GM23338 (cell line): ENCODE results near the gene SPIC. TPM values are rescaled to one million over a fixed set of nuclear protein-coding genes. Genes with fewer than 3 reads are reported as not detected.

Source experiments
- ATAC-seq: fragments of 200-7000 bp; cut with Tn5 transposase; 3 replicates; pipeline ENCODE4 v1.9.1; 2020
- DNase-seq: peaks from one replicate; pipeline ENCODE4 v3.0.0-alpha.2; 2015; ENCODE audit warnings: low spot score
- H2AFZ ChIP-seq: fragments of 200-600 bp; sonication (generic); 2 replicates; pipeline ENCODE4 v1.8.0; 2016; ENCODE audit warnings: antibody characterized with exemption, mild to moderate bottlenecking, moderate library complexity
- H3F3A ChIP-seq: fragments of 200-600 bp; sonication (generic); replicated peaks from 2 replicates; pipeline ENCODE4 v1.8.0; 2017; ENCODE audit warnings: antibody characterized with exemption, mixed run types, low read depth
- H3K27ac ChIP-seq: fragments of 200-600 bp; sonication (generic); 2 replicates; pipeline ENCODE4 v1.6.1; 2016; ENCODE audit warnings: low read depth
- H3K27me3 ChIP-seq: fragments of 200-600 bp; sonication (generic); 2 replicates; pipeline ENCODE4 v1.8.0; 2016; ENCODE audit warnings: mild to moderate bottlenecking, mixed run types, moderate library complexity; ENCODE audit not compliant: insufficient read depth
- H3K36me3 ChIP-seq: fragments of 200-600 bp; sonication (generic); 2 replicates; pipeline ENCODE4 v1.8.0; 2016; ENCODE audit warnings: mild to moderate bottlenecking; ENCODE audit not compliant: insufficient read depth
- H3K4me1 ChIP-seq: fragments of 200-600 bp; sonication (generic); 2 replicates; pipeline ENCODE4 v1.8.0; 2016; ENCODE audit warnings: mild to moderate bottlenecking, moderate library complexity; ENCODE audit not compliant: insufficient read depth
- H3K4me2 ChIP-seq: fragments of 200-600 bp; sonication (generic); 2 replicates; pipeline ENCODE4 v1.7.1; 2017; ENCODE audit warnings: mixed run types
- H3K4me3 ChIP-seq: fragments of 200-600 bp; sonication (generic); 2 replicates; pipeline ENCODE4 v1.6.1; 2016; ENCODE audit warnings: mixed run types
- H3K79me2 ChIP-seq: fragments of 200-600 bp; sonication (generic); replicated peaks from 2 replicates; pipeline ENCODE4 v1.8.0; 2017; ENCODE audit warnings: mild to moderate bottlenecking; ENCODE audit not compliant: insufficient read depth
- H3K9me2 ChIP-seq: fragments of 200-600 bp; sonication (generic); 2 replicates; pipeline ENCODE4 v1.8.0; 2017; ENCODE audit not compliant: insufficient read depth
- H4K20me1 ChIP-seq: fragments of 200-600 bp; sonication (generic); replicated peaks from 2 replicates; pipeline ENCODE4 v1.8.0; 2017; ENCODE audit warnings: mild to moderate bottlenecking; ENCODE audit not compliant: insufficient read depth
- H3K27ac Mint-ChIP-seq: 2 replicates; pipeline ENCODE4 v1.8.0; 2020; ENCODE audit warnings: inconsistent platforms, mild to moderate bottlenecking, moderate library complexity, mixed read lengths
- H3K27me3 Mint-ChIP-seq: 3 replicates; pipeline ENCODE4 v1.8.0; 2022; ENCODE audit warnings: low read depth, mild to moderate bottlenecking, moderate library complexity, mixed read lengths, inconsistent platforms; ENCODE audit not compliant: insufficient read depth, poor library complexity
- H3K36me3 Mint-ChIP-seq: 3 replicates; pipeline ENCODE4 v1.8.0; 2021; ENCODE audit warnings: low read depth, mild to moderate bottlenecking, inconsistent platforms, moderate library complexity, mixed read lengths
- H3K4me1 Mint-ChIP-seq: 3 replicates; pipeline ENCODE4 v1.8.0; 2020; ENCODE audit warnings: mild to moderate bottlenecking, inconsistent platforms, mixed read lengths
- H3K4me3 Mint-ChIP-seq: 3 replicates; pipeline ENCODE4 v1.8.0; 2021; ENCODE audit warnings: moderate library complexity, mild to moderate bottlenecking, inconsistent platforms, mixed read lengths
- H3K9me3 Mint-ChIP-seq: 3 replicates; pipeline ENCODE4 v1.8.0; 2020; ENCODE audit warnings: moderate library complexity, mild to moderate bottlenecking, inconsistent platforms, mixed read lengths
- CREB1 ChIP-seq: fragments of 250-450 bp; sonication (Bioruptor Pico); IDR thresholded peaks from 2 replicates; pipeline ENCODE4 v1.5.0; 2020; ENCODE audit warnings: low read depth, mild to moderate bottlenecking, moderate library complexity
- CTCF ChIP-seq, 2 experiments: fragments of 200-600 bp in 1 of 2; sonication (generic) in 1 of 2; conservative IDR thresholded peaks; 2 replicates each; pipeline versions ENCODE4 v1.5.1 to v1.6.1; 2016 to 2017; ENCODE audit warnings: antibody characterized with exemption in 2 of 2, low read depth in 2 of 2, mild to moderate bottlenecking in 2 of 2, moderate library complexity in 1 of 2
- ETS1 ChIP-seq: IDR thresholded peaks from 2 replicates; pipeline ENCODE4 v1.6.1; 2016; ENCODE audit warnings: antibody characterized with exemption
- EZH2 ChIP-seq: fragments of 200-600 bp; sonication (generic); IDR thresholded peaks from one replicate; pipeline ENCODE4 v1.8.0; 2017; ENCODE audit warnings: antibody characterized with exemption, mild to moderate bottlenecking, low read depth; ENCODE audit not compliant: unreplicated experiment
- EZH2phosphoT487 ChIP-seq: fragments of 200-600 bp; sonication (generic); IDR thresholded peaks from one replicate; pipeline ENCODE4 v1.8.1; 2018; ENCODE audit warnings: antibody characterized with exemption; ENCODE audit not compliant: unreplicated experiment
- JUNB ChIP-seq: IDR thresholded peaks from one replicate; pipeline ENCODE4 v1.6.1; 2016; ENCODE audit warnings: antibody characterized with exemption; ENCODE audit not compliant: unreplicated experiment
- NANOG ChIP-seq: IDR thresholded peaks from 2 replicates; pipeline ENCODE4 v1.6.1; 2016; ENCODE audit warnings: antibody characterized with exemption, borderline replicate concordance
- POLR2AphosphoS5 ChIP-seq: IDR thresholded peaks from 2 replicates; pipeline ENCODE4 v1.6.1; 2016; ENCODE audit warnings: antibody characterized with exemption, low read depth
- REST ChIP-seq: IDR thresholded peaks from one replicate; pipeline ENCODE4 v1.6.1; 2018; ENCODE audit warnings: antibody characterized with exemption; ENCODE audit not compliant: unreplicated experiment
- STAT1 ChIP-seq: IDR thresholded peaks from one replicate; pipeline ENCODE4 v1.6.1; 2016; ENCODE audit warnings: antibody characterized with exemption; ENCODE audit not compliant: unreplicated experiment
- ZNF114 ChIP-seq: fragments of 250-450 bp; sonication (Bioruptor Pico); IDR thresholded peaks from 2 replicates; pipeline ENCODE4 v1.5.0; 2020; ENCODE audit warnings: mild to moderate bottlenecking, moderate library complexity
- ZNF331 ChIP-seq: fragments of 250-450 bp; sonication (Bioruptor Pico); IDR thresholded peaks from 2 replicates; pipeline ENCODE4 v1.5.0; 2020; ENCODE audit warnings: low read depth, mild to moderate bottlenecking, moderate library complexity
- ZNF462 ChIP-seq: fragments of 250-450 bp; sonication (Bioruptor Pico); IDR thresholded peaks from 2 replicates; pipeline ENCODE4 v1.5.0; 2020; ENCODE audit warnings: mild to moderate bottlenecking, moderate library complexity
- polyA plus RNA-seq: library from polyadenylated mRNA; unstranded; fragments of >200 nt; fragmentation: Nextera tagmentation; extraction: Ambion mirVana; gene quantifications from 2 replicates; pipeline ENCODE4 v1.2.1, GENCODE V29; 2016
- total RNA-seq: library from RNA; depleted of rRNA; stranded (reverse); fragments of >200 nt; shearing (Covaris generic); gene quantifications from 2 replicates; pipeline ENCODE4 v1.2.3, GENCODE V29; 2014

The SPIC gene
- total and polyA plus RNA-seq, 2 experiments from 2014 or later = not detected

GRCh38 chr12:101441461-101442224, 33.5 kb upstream of the SPIC start:
- Mint-ChIP-seq H3K4me3 (no peak overlapping the region), H3K36me3 (no peaks in the 10 kb centered on the region), H3K4me1 (no peaks in the 10 kb centered on the region), H3K27ac (no peak overlapping the region), H3K27me3 (no peaks in the 10 kb centered on the region), H3K9me3 (no peaks in the 10 kb centered on the region)
- DNase-seq (no peak), ATAC-seq (no peak)
- Histone ChIP-seq H3K4me3 (no peak overlapping the region), H3K79me2 (no peaks in the 10 kb centered on the region), H3K9me2 (no peaks in the 10 kb centered on the region), H3K36me3 (no peaks in the 10 kb centered on the region), H3K4me1 (no peaks in the 10 kb centered on the region), H4K20me1 (no peaks in the 10 kb centered on the region), H3F3A (no peaks in the 10 kb centered on the region), H2AFZ (no peak overlapping the region; the same call in 1 of the 2 replicates), H3K27ac (no peak overlapping the region), H3K4me2 (no peak overlapping the region), H3K27me3 (no peaks in the 10 kb centered on the region)
- TF ChIP-seq CTCF (conservative IDR thresholded peaks at IDR 0.05; ENCODE audit: low read depth in 2 of 2) (no peak), ZNF331 (CRISPR knock-in tag) (no peak), JUNB (no peak), CREB1 (CRISPR knock-in tag) (no peak), EZH2 (no peak), NANOG (no peak), EZH2phosphoT487 (no peak), STAT1 (no peak), POLR2AphosphoS5 (no peak), REST (no peak), ETS1 (no peak), ZNF114 (no peak), ZNF462 (CRISPR knock-in tag) (no peak)
